GM23248 (cell line): ENCODE results near the gene CCNF. TPM values are rescaled to one million over a fixed set of nuclear protein-coding genes. Genes with fewer than 3 reads are reported as not detected.

Source experiments
- DNase-seq: peaks from one replicate; pipeline ENCODE4 v3.0.0-alpha.2; 2015
- H2AFZ ChIP-seq: fragments of 200-600 bp; sonication (generic); 2 replicates; pipeline ENCODE4 v1.6.1; 2016; ENCODE audit warnings: antibody characterized with exemption
- H3F3A ChIP-seq: fragments of 200-600 bp; sonication (generic); 2 replicates; pipeline ENCODE4 v1.6.1; 2016; ENCODE audit warnings: mild to moderate bottlenecking, antibody characterized with exemption, mixed run types; ENCODE audit not compliant: insufficient read depth
- H3K27ac ChIP-seq: fragments of 200-600 bp; sonication (generic); 2 replicates; pipeline ENCODE4 v1.5.1; 2016; ENCODE audit warnings: mild to moderate bottlenecking
- H3K27me3 ChIP-seq: fragments of 200-600 bp; sonication (generic); replicated peaks from 2 replicates; pipeline ENCODE4 v1.6.1; 2016; ENCODE audit warnings: mild to moderate bottlenecking; ENCODE audit not compliant: insufficient read depth
- H3K36me3 ChIP-seq: fragments of 200-600 bp; sonication (generic); 2 replicates; pipeline ENCODE4 v1.6.1; 2016; ENCODE audit warnings: low read depth, mild to moderate bottlenecking
- H3K4me1 ChIP-seq: fragments of 200-600 bp; sonication (generic); 2 replicates; pipeline ENCODE4 v1.6.1; 2016; ENCODE audit warnings: mild to moderate bottlenecking; ENCODE audit not compliant: insufficient read depth
- H3K4me2 ChIP-seq: fragments of 200-600 bp; sonication (generic); one replicate; pipeline ENCODE4 v1.6.1; 2016; ENCODE audit warnings: mild to moderate bottlenecking; ENCODE audit not compliant: unreplicated experiment
- H3K4me3 ChIP-seq: fragments of 200-600 bp; sonication (generic); 2 replicates; pipeline ENCODE4 v1.5.1; 2016; ENCODE audit warnings: mild to moderate bottlenecking
- H3K79me2 ChIP-seq: fragments of 200-600 bp; sonication (generic); 2 replicates; pipeline ENCODE4 v1.6.1; 2016; ENCODE audit warnings: mild to moderate bottlenecking; ENCODE audit not compliant: insufficient read depth
- H3K9ac ChIP-seq: fragments of 200-600 bp; sonication (generic); 2 replicates; pipeline ENCODE4 v1.6.1; 2016; ENCODE audit warnings: mild to moderate bottlenecking
- H3K9me2 ChIP-seq: fragments of 200-600 bp; sonication (generic); 2 replicates; pipeline ENCODE4 v1.6.1; 2016; ENCODE audit warnings: mixed run types, mild to moderate bottlenecking, moderate library complexity; ENCODE audit not compliant: insufficient read depth
- H3K9me3 ChIP-seq: fragments of 200-600 bp; sonication (generic); one replicate; pipeline ENCODE4 v1.6.1; 2017; ENCODE audit warnings: low read depth
- H4K20me1 ChIP-seq: fragments of 200-600 bp; sonication (generic); 2 replicates; pipeline ENCODE4 v1.6.0; 2016; ENCODE audit not compliant: insufficient read depth
- EZH2 ChIP-seq: fragments of 200-600 bp; sonication (generic); IDR thresholded peaks from 2 replicates; pipeline ENCODE4 v1.6.1; 2018; ENCODE audit warnings: antibody characterized with exemption, mild to moderate bottlenecking; ENCODE audit not compliant: insufficient read depth, poor library complexity, severe bottlenecking
- EZH2phosphoT487 ChIP-seq: fragments of 200-600 bp; sonication (generic); IDR thresholded peaks from 2 replicates; pipeline ENCODE4 v1.6.1; 2018; ENCODE audit warnings: antibody characterized with exemption, moderate library complexity, mild to moderate bottlenecking, low read depth; ENCODE audit not compliant: insufficient read depth
- WGBS, 2 experiments: methylation state at CpG; one replicate each; pipeline ENCODE4 v1.1.6; 2015 to 2017; ENCODE audit warnings: low lambda C conversion rate in 2 of 2, low coverage in 1 of 2; ENCODE audit errors: missing lambda C conversion rate in 2 of 2; 5-methylcytosine and 5-hydroxymethylcytosine counted together
- in situ Hi-C: fragments of 300-500 bp; cut with MboI; formaldehyde crosslinking; loops from 2 replicates; pipeline ENCODE4 v1.15.0; 2020
- polyA plus RNA-seq: library from polyadenylated mRNA; unstranded; fragments of >200 nt; fragmentation: Nextera tagmentation; extraction: Ambion mirVana; gene quantifications from 2 replicates; pipeline ENCODE4 v1.2.1, GENCODE V29; 2016
- total RNA-seq: library from RNA; depleted of rRNA; stranded (reverse); fragments of >200 nt; shearing (Covaris generic); gene quantifications from 2 replicates; pipeline ENCODE4 v1.2.3, GENCODE V29; 2014

Gene CCNF
- total and polyA plus RNA-seq, 2 experiments from 2014 or later, result 9.3 to 11.5 TPM

DNA sequence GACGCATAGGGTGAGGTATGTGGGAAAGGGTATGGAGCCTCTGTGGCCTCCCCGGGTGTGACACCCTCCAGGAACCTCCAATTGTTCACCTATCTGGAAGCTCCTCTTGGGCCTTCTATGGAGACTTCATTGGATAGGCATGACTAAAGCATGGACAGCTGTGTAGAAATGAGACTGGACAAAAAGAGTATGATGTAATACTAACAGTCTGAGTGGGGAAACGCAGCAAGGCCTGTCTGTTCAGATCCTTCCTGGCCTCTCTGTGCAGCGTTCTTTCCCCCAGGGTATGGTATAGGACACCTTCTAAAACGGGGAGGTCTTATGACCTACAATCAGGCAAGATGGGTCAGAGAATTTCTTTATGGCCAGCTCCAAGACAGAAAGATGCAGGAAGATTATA is 30.7 kb upstream of the CCNF start:
- 66 to 72% methylated on average over 5 of the region's 5 CpGs for WGBS, 2 experiments
- Histone ChIP-seq H3K4me2 (no peak overlapping the region), H3F3A (no peaks in the 10 kb centered on the region), H3K9me3 (no peaks in the 10 kb centered on the region), H3K79me2 (no peaks in the 10 kb centered on the region), H3K4me1 (no peaks in the 10 kb centered on the region), H3K27ac (no peak overlapping the region), H3K9me2 (no peaks in the 10 kb centered on the region), H3K36me3 (no peaks in the 10 kb centered on the region), H3K4me3 (no peak overlapping the region), H4K20me1 (no peaks in the 10 kb centered on the region), H2AFZ (no peak overlapping the region), H3K9ac (no peak overlapping the region), H3K27me3 (peaks cover 9% of the 10 kb centered on the region)
- no peak for TF ChIP-seq EZH2
- TF ChIP-seq EZH2phosphoT487, result no peak
- DNase-seq, result no peak
- in situ Hi-C loops, result no loop called here

DNA sequence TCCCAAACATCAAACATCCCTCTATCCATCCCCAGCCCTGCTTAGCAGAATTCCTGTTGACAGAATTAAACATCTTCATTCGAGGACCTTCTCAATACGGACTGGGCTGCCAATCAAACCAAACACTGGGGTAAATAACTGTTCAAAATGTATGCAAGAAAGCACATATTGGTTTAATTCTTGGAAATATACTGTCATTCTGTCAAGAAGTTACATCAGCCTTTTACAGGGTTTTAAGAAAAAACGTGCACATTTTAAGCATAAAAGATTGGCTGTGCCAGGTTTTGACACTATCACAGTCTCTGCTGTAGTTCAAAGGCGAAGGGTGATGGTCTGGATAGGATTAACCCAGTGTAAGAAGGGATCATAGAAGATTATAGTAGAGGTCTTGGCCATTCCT is 25.1 kb upstream of the CCNF start:
- no peak overlapping the region for H3K4me2 ChIP-seq
- no peaks in the 10 kb centered on the region for H3F3A ChIP-seq
- TF ChIP-seq EZH2 (no peak), EZH2phosphoT487 (no peak)
- no peak overlapping the region for H3K4me3 ChIP-seq
- DNase-seq, result no peak
- H3K4me1 ChIP-seq, result no peaks in the 10 kb centered on the region
- 13 to 19% methylated on average over 4 of the region's 4 CpGs for WGBS, 2 experiments
- in situ Hi-C loops, result no loop called here
- H3K27me3 ChIP-seq, result no peaks in the 10 kb centered on the region; the same call in 1 of the 2 replicates
- peak overlapping the region; percentile 45 for H2AFZ ChIP-seq
- no peak overlapping the region for H3K27ac ChIP-seq
- no peak overlapping the region for H3K9ac ChIP-seq
- no peaks in the 10 kb centered on the region for H3K36me3 ChIP-seq
- H4K20me1 ChIP-seq, result no peaks in the 10 kb centered on the region
- no peaks in the 10 kb centered on the region for H3K9me3 ChIP-seq
- H3K79me2 ChIP-seq, result no peaks in the 10 kb centered on the region
- no peaks in the 10 kb centered on the region for H3K9me2 ChIP-seq

DNA sequence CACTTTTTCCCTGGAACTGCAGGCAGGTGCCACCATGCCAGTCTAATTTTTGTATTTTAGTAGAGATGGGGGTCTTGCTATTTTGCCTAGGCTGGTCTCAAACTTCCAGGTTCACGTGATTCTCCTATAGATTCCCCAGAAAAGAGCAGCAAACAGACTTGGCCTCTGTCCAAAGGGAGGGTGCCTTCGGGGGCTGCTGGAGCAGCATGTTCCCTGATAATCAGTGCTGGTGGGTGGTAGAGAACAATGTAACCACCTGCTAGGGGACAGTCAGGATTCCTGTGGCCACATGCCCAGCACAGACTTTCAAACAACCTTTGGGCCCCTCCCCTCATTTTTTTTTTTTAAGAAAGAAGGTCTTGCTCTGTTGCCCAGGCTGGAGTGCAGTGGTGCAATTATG is 14.2 kb upstream of the CCNF start:
- Histone ChIP-seq H3K27ac (no peak overlapping the region), H3K9ac (no peak overlapping the region), H3K79me2 (no peaks in the 10 kb centered on the region), H3K27me3 (peaks cover 19% of the 10 kb centered on the region; the same call in 1 of the 2 replicates), H3K4me3 (no peak overlapping the region), H2AFZ (no peak overlapping the region), H3K9me2 (no peaks in the 10 kb centered on the region), H3F3A (peaks cover 6% of the 10 kb centered on the region), H3K9me3 (no peaks in the 10 kb centered on the region), H4K20me1 (no peaks in the 10 kb centered on the region), H3K36me3 (no peaks in the 10 kb centered on the region), H3K4me1 (peaks cover 9% of the 10 kb centered on the region), H3K4me2 (no peak overlapping the region)
- TF ChIP-seq EZH2 (no peak), EZH2phosphoT487 (no peak)
- no peak for DNase-seq
- 47 to 67% methylated on average over 2 of the region's 2 CpGs for WGBS, 2 experiments
- in situ Hi-C loops, result no loop called here

DNA sequence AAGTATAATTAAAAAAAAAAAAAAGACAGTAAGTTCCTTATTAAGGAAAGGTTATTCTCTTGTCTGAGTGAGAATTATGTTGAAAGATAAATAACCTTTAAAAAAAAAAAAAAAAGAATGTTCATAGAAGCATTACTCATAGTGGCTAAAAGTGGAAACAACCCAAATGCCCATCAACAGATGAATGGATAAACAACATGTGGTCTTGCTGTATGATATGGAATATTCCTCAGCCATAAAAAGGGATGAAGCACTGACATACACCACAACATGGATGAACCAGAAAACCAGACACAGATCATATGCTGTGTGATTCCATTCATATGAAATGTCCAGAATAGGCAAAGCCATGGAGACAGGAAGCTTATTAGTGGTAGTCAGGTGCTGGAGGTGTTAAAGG is 9.2 kb upstream of the CCNF start:
- DNase-seq, result peak; percentile 22
- in situ Hi-C loops, result no loop called here
- Histone ChIP-seq H3K36me3 (no peaks in the 10 kb centered on the region), H3K4me2 (no peak overlapping the region), H3K9me3 (no peaks in the 10 kb centered on the region), H2AFZ (no peak overlapping the region), H3F3A (peaks cover 6% of the 10 kb centered on the region), H3K4me3 (no peak overlapping the region), H3K27ac (no peak overlapping the region), H3K79me2 (no peaks in the 10 kb centered on the region), H3K9me2 (no peaks in the 10 kb centered on the region), H3K9ac (no peak overlapping the region), H3K27me3 (0 out of 2 replicates have a peak, but pooled peaks cover 4% of the 10 kb centered on the region), H3K4me1 (peaks cover 9% of the 10 kb centered on the region), H4K20me1 (no peaks in the 10 kb centered on the region)
- no peak for TF ChIP-seq EZH2
- TF ChIP-seq EZH2phosphoT487, result no peak
